HepG2 (cell line): ENCODE results near the gene ACKR4. TPM values are rescaled to one million over a fixed set of nuclear protein-coding genes. Genes with fewer than 3 reads are reported as not detected.

ENCODE experiments used
- ATAC-seq: fragments of 200-7000 bp; cut with Tn5 transposase; 3 replicates; pipeline ENCODE4 v1.9.1; 2020; ENCODE audit warnings: mild to moderate bottlenecking, moderate library complexity
- BruUV-seq: library from RNA; stranded (reverse); fragments of 400-500 nt; replicated peaks from 2 replicates; lab custom pipeline; 2021; lab: Mats Ljungman, UMichigan
- CTCF ChIA-PET: fragments of 300-600 bp; formaldehyde crosslinking; extraction: SDS; loops from one replicate; lab custom pipeline; 2021; ENCODE audit warnings: low total read pairs, inconsistent platforms, low intra/inter-chr PET ratio; lab: Yijun Ruan, JAX
- POLR2A ChIA-PET: fragments of 350-600 bp; sonication (Branson Sonifier 250); formaldehyde crosslinking; loops from one replicate; lab custom pipeline; 2020; ENCODE audit warnings: antibody characterized with exemption, inconsistent platforms; lab: Yijun Ruan, JAX
- DNase-seq: peaks from one replicate; pipeline ENCODE4 v3.0.0-alpha.2; 2015; ENCODE audit warnings: low spot score
- FAIRE-seq: peaks from 3 replicates; lab custom pipeline; 2011; peaks lifted over from hg19 to GRCh38; lab: Jason Lieb, UNC
- H2AFZ ChIP-seq: one replicate; pipeline ENCODE4 v1.6.1; 2011; ENCODE audit warnings: low read length, inconsistent platforms
- H3K27ac ChIP-seq: fragments of 300-600 bp; 3 replicates; pipeline ENCODE4 v1.8.0; 2011; ENCODE audit warnings: mixed run types, mild to moderate bottlenecking, mixed read lengths, low read length, inconsistent platforms; ENCODE audit not compliant: insufficient read depth; ENCODE audit errors: extremely low read length
- H3K27me3 ChIP-seq, 2 experiments: fragments of 200-600 bp in 1 of 2; 2 replicates in 1 of 2; 3 replicates in 1 of 2; pipeline versions ENCODE4 v1.6.0 to v1.8.0; 2011; ENCODE audit warnings: low read length in 2 of 2, mild to moderate bottlenecking in 2 of 2, moderate library complexity in 2 of 2, inconsistent platforms in 1 of 2; ENCODE audit not compliant: insufficient read depth in 2 of 2, control insufficient read depth in 1 of 2
- H3K36me3 ChIP-seq, 2 experiments: fragments of 200-600 bp in 1 of 2; replicated peaks in 1 of 2; 2 replicates in 1 of 2; 3 replicates in 1 of 2; pipeline versions ENCODE4 v1.5.1 to v1.8.0; 2011; ENCODE audit warnings: low read length in 2 of 2, inconsistent platforms in 1 of 2; ENCODE audit not compliant: insufficient read depth in 2 of 2, control insufficient read depth in 1 of 2
- H3K4me1 ChIP-seq: 2 replicates; pipeline ENCODE4 v1.5.1; 2012; ENCODE audit warnings: low read length, inconsistent platforms; ENCODE audit not compliant: insufficient read depth
- H3K4me2 ChIP-seq: 2 replicates; pipeline ENCODE4 v1.6.0; 2011; ENCODE audit warnings: low read depth, low read length, inconsistent platforms
- H3K4me3 ChIP-seq, 3 experiments: fragments of 200-600 bp in 1 of 3; sonication (generic), shearing (Covaris generic) in 1 of 3; replicated peaks in 1 of 3; 2 replicates each; pipeline ENCODE4 v1.5.1; 2011 to 2016; ENCODE audit warnings: low read length in 3 of 3, inconsistent platforms in 2 of 3, low read depth in 2 of 3, mild to moderate bottlenecking in 2 of 3, control low read depth in 1 of 3, mixed read lengths in 1 of 3; ENCODE audit not compliant: insufficient read depth in 1 of 3
- H3K79me2 ChIP-seq: one replicate; pipeline ENCODE4 v1.6.1; 2011; ENCODE audit warnings: low read length, inconsistent platforms; ENCODE audit not compliant: insufficient read depth
- H3K9ac ChIP-seq: 2 replicates; pipeline ENCODE4 v1.6.0; 2011; ENCODE audit warnings: mild to moderate bottlenecking, low read depth, low read length, inconsistent platforms; ENCODE audit not compliant: insufficient read depth
- H3K9me3 ChIP-seq: 2 replicates; pipeline ENCODE4 v1.5.1; 2012; ENCODE audit warnings: mild to moderate bottlenecking, low read length
- H4K20me1 ChIP-seq: 2 replicates; pipeline ENCODE4 v1.6.0; 2011; ENCODE audit warnings: inconsistent platforms, mild to moderate bottlenecking, low read length, moderate library complexity; ENCODE audit not compliant: insufficient read depth
- E2F5 ChIP-seq: sonication (generic); formaldehyde crosslinking; conservative IDR thresholded peaks from 2 replicates; pipeline ENCODE4 v1.4.0; 2020; ENCODE audit warnings: missing genetic modification reagents
- GFI1 ChIP-seq: sonication (generic); formaldehyde crosslinking; IDR thresholded peaks from 2 replicates; pipeline ENCODE4 v1.5.0; 2020; ENCODE audit warnings: missing genetic modification reagents, mild to moderate bottlenecking, borderline replicate concordance
- GRHL1 ChIP-seq: sonication (generic); formaldehyde crosslinking; conservative IDR thresholded peaks from 2 replicates; pipeline ENCODE4 v1.8.0; 2022; ENCODE audit warnings: missing genetic modification reagents
- KLF15 ChIP-seq: sonication (generic); formaldehyde crosslinking; IDR thresholded peaks from 2 replicates; pipeline ENCODE4 v1.8.1; 2023; ENCODE audit warnings: borderline replicate concordance, mild to moderate bottlenecking, inconsistent platforms, missing genetic modification reagents, mixed read lengths
- MLX ChIP-seq: IDR thresholded peaks from 2 replicates; pipeline ENCODE4 v1.6.1; 2016
- MNT ChIP-seq: fragments of 450-650 bp; IDR thresholded peaks from 2 replicates; pipeline ENCODE4 v1.6.1; 2016
- NFYB ChIP-seq: sonication (generic); formaldehyde crosslinking; IDR thresholded peaks from 2 replicates; pipeline ENCODE4 v1.4.0; 2020; ENCODE audit warnings: missing genetic modification reagents
- ONECUT2 ChIP-seq: sonication (generic); formaldehyde crosslinking; IDR thresholded peaks from 2 replicates; pipeline ENCODE4 v1.4.0; 2020; ENCODE audit warnings: missing genetic modification reagents
- PHF8 ChIP-seq: sonication (generic); formaldehyde crosslinking; IDR thresholded peaks from 2 replicates; pipeline ENCODE4 v1.5.0; 2020; ENCODE audit warnings: missing genetic modification reagents
- ZFP1 ChIP-seq: IDR thresholded peaks from 2 replicates; pipeline ENCODE4 v1.6.1; 2016
- ZFY ChIP-seq: sonication (generic); formaldehyde crosslinking; IDR thresholded peaks from 2 replicates; pipeline ENCODE4 v1.4.0; 2020; ENCODE audit warnings: missing genetic modification reagents
- ZMYM3 ChIP-seq: sonication (generic); formaldehyde crosslinking; IDR thresholded peaks from 2 replicates; pipeline ENCODE4 v1.5.1; 2020; ENCODE audit warnings: mild to moderate bottlenecking, missing genetic modification reagents
- ZNF549 ChIP-seq: sonication (generic); formaldehyde crosslinking; IDR thresholded peaks from 2 replicates; pipeline ENCODE4 v1.5.0; 2020; ENCODE audit warnings: missing genetic modification reagents
- ZNF879 ChIP-seq: sonication (generic); formaldehyde crosslinking; IDR thresholded peaks from 2 replicates; pipeline ENCODE4 v1.8.1; 2023; ENCODE audit warnings: missing genetic modification reagents
- ZSCAN20 ChIP-seq: sonication (generic); formaldehyde crosslinking; IDR thresholded peaks from 2 replicates; pipeline ENCODE4 v1.4.0; 2020; ENCODE audit warnings: missing genetic modification reagents, mild to moderate bottlenecking, borderline replicate concordance
- ZSCAN31 ChIP-seq: sonication (generic); formaldehyde crosslinking; IDR thresholded peaks from 2 replicates; pipeline ENCODE4 v1.5.0; 2020; ENCODE audit warnings: low read depth, mild to moderate bottlenecking, missing genetic modification reagents
- WGBS: methylation state at CpG from one replicate; pipeline ENCODE4 v1.1.6; 2017; ENCODE audit warnings: low lambda C conversion rate; 5-methylcytosine and 5-hydroxymethylcytosine counted together
- in situ Hi-C: cut with HindIII; loops from 2 replicates; pipeline ENCODE4 v1.10.0; 2017; ENCODE audit warnings: low pct_unique_long_range_greater_than_20kb; ENCODE audit not compliant: extremely low pct_ligation_motif_present
- intact Hi-C: fragments of 100-400 bp; cut with micrococcal nuclease; formaldehyde crosslinking; loops from one replicate; pipeline ENCODE4 v1.10.0; 2022; ENCODE audit not compliant: unreplicated experiment
- polyA plus RNA-seq, 8 experiments: library from polyadenylated mRNA; depleted of rRNA in 3 of 8; stranded (reverse) in 7 of 8; unstranded in 1 of 8; fragments of >200 nt; fragmentation: Illumina TruSeq in 4 of 8; extraction: Trizol in 4 of 8; gene quantifications; 2 replicates each; pipeline versions ENCODE4 v1.2.1 to v1.2.3, GENCODE V29; 2011 to 2016; ENCODE audit warnings: low read depth in 4 of 8, missing spikeins in 1 of 8, mixed read lengths in 1 of 8; ENCODE audit not compliant: insufficient read depth in 1 of 8
- total RNA-seq, 5 experiments: library from RNA; depleted of rRNA; stranded (reverse); fragments of >200 nt; fragmentation: Illumina TruSeq; extraction: Trizol; gene quantifications; 2 replicates each; pipeline ENCODE4 v1.2.3, GENCODE V29; 2016; ENCODE audit warnings: low read depth in 1 of 5

Gene ACKR4
- total and polyA plus RNA-seq, 2 of the 13 experiments (the other 11 are each of a cell fraction or from before 2014, with no cell fraction given) = 0.16 TPM; not detected in 1

GRCh38 chr3:132637590-132637989 lies 40.5 kb downstream of the ACKR4 start:
- Histone ChIP-seq H3K27me3 (no peaks in the 10 kb centered on the region), H3K79me2 (no peaks in the 10 kb centered on the region), H3K9ac (no peak overlapping the region), H3K9me3 (no peaks in the 10 kb centered on the region), H3K36me3 (peaks cover 3 to 14% of the 10 kb centered on the region in 2 experiments; a peak in 2 of 5 replicates), H3K4me2 (no peak overlapping the region), H3K4me3 (no peak overlapping the region), H3K4me1 (no peaks in the 10 kb centered on the region), H3K27ac (no peak overlapping the region), H2AFZ (no peak overlapping the region), H4K20me1 (no peaks in the 10 kb centered on the region; the same call in 1 of the 2 replicates)
- ChIA-PET POLR2A (no interaction called here), CTCF (no interaction called here)
- in situ Hi-C loops (loop anchor here (5.0 kb wide), 1 partner anchor 100 kb away; no protein-coding TSS in a partner anchor), intact Hi-C loops (no loop called here)
- ATAC-seq (no peak), DNase-seq (no peak), FAIRE-seq (no peak)
- no TSS peak for BruUV-seq
- 74% methylated on average over 1 of the region's 1 CpG for WGBS
- TF ChIP-seq E2F5 (CRISPR knock-in tag) = no peak
- no peak for TF ChIP-seq ZFP1 (CRISPR knock-in tag)
- no peak for TF ChIP-seq PHF8 (CRISPR knock-in tag)
- no peak for TF ChIP-seq ZNF549
- no peak for TF ChIP-seq MNT
- no peak for TF ChIP-seq ZNF879 (CRISPR knock-in tag)
- TF ChIP-seq ZSCAN20 (CRISPR knock-in tag) = no peak
- no peak for TF ChIP-seq KLF15
- TF ChIP-seq GRHL1 = no peak
- no peak for TF ChIP-seq MLX (CRISPR knock-in tag)
- TF ChIP-seq ZSCAN31 (CRISPR knock-in tag) = no peak
- TF ChIP-seq ZFY (CRISPR knock-in tag) = no peak
- TF ChIP-seq ZMYM3 (CRISPR knock-in tag) = no peak
- no peak for TF ChIP-seq ONECUT2 (CRISPR knock-in tag)
- TF ChIP-seq NFYB = no peak
- no peak for TF ChIP-seq GFI1 (CRISPR knock-in tag)
